ENCODE results near the gene ARHGAP22.

ARHGAP22 gene

GRCh38 chr10:48496831-48497779 lies 107.8 kb downstream of the ARHGAP22 start:
- no peak for DNase-seq (ENCODE audit: low spot score)

DNA sequence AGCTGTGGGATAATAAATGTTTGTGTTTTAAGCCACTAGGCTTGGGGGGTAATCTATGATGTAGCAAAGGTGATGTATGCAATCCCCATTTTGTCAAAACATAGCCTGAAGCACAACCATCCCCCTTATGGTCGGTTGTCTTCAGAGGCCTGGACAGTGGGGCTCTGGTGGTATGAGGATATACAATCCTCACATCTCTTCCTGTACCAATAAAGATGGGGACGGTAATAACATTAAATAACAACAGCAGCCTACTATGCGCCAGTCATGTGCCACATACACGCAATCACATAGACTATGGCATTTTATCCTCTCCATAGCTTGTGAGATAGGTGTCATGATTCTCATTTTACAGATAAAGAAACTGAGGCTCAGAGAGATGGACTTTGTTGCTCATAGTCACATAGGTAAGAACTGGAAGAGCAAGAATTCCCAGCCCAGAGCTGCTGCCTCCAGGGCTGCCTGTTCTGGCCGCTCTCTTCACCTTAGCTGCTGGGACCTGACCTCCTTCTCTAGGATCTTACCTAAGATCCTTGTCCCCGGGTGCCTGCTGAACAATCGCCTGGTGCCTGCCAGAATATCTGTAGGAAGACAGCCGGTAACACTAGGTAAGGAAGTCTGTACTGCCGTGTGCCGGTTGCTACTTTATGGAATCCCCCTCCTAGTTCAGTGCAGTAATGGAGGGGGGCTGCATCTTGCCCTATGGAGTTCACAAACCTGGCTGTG lies 108.6 kb downstream of the ARHGAP22 start:
- DNase-seq (ENCODE audit: low spot score): no peak

DNA sequence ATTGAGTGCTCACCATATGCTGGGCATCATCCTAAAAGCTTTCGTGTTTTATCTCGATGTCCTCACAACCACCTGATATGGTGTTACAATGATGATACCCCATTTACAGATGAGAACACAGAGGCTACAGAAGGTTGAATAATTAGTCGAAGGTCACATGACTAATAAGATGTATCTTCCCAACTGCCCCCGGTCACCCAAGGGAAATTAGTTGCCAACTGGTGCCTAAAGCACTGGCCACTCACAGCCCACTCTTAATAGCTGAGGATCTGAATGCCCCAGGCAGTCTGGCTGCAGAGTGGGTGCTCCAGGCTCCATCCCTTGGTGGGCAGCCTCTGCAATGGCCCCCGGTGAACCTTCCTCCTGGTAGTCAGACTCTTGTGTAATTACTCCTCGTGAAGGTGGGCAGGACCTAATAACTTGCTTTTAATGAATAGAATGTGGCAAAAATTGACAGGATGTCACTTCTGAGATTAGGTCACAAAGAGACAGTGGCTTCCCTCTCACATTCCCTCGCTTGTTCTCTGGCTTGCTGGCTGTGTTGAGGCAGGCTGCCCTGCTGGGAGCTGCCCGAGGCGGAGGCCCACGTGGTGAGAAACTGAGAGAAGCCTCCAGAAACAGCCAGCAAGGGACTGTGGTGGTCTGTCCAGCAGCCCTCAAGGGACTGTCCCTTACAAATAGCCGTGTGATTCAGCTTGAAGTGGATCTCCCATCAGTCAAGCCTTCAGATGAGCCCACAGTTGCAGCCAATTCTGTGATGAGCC lies 109.4 kb downstream of the ARHGAP22 start:
- DNase-seq (ENCODE audit: low spot score): no peak

DNA sequence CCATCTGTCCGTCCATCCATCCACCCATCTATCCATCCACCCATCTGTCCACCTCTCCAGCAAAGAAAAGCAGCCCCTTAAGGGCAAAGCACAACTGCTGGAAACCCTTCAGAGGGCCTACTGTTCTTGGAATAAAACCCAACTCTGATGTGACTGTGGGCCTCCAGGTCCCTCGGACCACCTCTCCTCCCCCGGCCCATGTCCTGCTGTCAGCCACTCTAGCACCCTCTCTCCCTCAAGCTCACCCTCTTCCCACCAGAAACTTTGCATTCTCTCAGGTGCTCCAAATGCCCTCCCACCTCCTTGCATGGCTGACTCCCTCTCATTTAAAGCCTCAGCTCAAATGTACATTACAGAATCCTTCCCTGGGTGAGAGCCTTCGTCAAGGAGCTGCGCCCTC lies 110.3 kb downstream of the ARHGAP22 start:
- DNase-seq (ENCODE audit: low spot score): no peak

GRCh38 chr10:48494073-48494472 lies 110.8 kb downstream of the ARHGAP22 start:
- DNase-seq (ENCODE audit: low spot score): no peak

GRCh38 chr10:48493083-48493871 lies 111.6 kb downstream of the ARHGAP22 start:
- DNase-seq (ENCODE audit: low spot score): no peak

DNA sequence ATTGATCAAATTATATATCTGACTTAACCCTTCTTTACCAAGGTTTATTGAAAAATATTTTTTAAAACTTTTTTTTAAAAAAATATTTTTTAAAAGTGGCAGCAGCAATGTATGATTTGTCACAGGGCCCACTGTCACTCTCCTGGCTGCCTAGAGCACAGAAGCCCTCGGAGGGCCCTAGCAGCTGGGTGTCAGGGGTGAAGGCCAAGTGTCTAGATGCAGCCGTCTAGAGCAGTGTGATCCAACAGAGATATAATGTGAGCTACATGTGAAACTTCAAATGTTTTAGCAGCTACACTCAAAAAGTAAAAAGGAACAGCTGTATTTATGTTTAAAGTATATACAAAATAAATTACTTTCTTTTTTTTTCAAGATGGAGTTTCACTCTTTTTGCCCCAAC lies 112.7 kb downstream of the ARHGAP22 start:
- no peak for DNase-seq (ENCODE audit: low spot score)

DNA sequence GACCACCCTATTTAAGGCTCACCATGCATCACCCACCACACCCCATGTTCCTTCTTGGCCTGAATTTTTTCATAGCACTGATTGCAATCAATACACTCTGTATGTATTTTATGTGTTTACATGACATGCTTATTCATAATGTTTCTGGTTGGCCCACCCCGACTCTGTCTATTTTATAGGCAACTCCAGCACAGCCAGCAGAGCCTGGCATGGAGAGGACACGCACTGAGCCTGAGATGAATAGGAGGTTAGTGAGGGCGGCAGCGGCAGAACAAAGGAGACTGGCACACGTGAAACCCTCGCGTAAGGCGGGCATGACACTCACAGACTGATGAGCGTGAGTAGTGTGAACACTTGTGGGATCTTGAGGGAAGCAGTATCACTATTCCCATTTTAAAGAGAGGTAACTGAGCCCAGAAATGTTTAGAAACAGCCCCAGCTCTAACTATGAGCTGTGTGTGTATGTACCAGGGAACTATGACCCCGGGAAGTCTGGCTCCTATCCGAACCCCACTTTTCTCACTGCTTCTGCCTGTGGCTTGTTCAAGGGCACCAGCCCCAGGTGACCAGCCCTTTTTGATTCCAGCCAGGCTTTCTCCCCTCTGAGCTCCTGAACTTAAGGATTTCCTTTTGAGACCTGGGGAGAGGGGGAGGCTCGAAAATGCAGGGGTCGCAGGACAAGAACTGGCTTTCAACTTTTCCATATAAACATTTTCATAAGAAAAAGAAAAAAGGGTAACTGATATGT lies 113.3 kb downstream of the ARHGAP22 start:
- no peak for DNase-seq (ENCODE audit: low spot score)

- DNase-seq (ENCODE audit: low spot score): no peak
These were observed 113.9 kb downstream of the ARHGAP22 start for GRCh38 chr10:48490946-48491345.

DNA sequence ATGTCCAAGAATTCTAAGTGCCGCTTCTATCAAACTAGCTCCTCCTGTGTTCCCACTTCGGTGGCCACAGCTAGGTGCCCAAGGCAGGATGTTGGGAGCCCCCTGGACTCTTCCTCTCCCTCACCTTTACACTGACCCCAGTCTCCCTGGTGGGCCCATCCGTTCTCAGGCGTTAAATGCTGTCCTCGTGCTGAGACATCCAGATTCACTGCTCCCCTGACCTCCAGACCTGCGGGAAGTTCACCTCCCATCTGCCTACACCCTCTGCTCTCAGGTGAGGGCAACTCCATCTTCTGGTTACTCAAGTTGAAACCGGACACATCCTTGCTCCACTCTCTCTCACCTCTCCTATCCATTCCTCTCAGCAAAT lies 114.3 kb downstream of the ARHGAP22 start:
- no peak for DNase-seq (ENCODE audit: low spot score)

- DNase-seq (ENCODE audit: low spot score): no peak
These were observed 115.8 kb downstream of the ARHGAP22 start for GRCh38 chr10:48489099-48489498.

DNA sequence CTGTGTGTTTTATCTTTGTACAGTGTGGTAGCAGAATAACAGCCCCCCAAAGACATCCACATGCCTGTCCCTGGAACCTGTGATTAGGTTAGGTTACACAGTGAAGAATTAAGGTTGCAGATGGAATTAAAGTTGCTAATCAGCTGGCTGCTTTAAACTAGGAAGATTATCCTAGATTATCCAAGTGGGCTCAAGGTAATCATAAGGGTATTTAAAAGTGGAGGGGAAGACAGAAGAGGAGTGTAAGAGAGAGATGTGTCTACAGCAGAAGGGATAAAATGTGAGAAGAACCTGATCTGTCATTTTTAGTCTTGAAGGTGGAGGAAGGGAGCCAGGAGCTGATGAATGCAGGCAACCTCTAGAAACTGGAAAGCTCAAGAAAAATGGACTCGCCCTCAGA lies 117.6 kb downstream of the ARHGAP22 start:
- DNase-seq (ENCODE audit: low spot score): no peak

DNA sequence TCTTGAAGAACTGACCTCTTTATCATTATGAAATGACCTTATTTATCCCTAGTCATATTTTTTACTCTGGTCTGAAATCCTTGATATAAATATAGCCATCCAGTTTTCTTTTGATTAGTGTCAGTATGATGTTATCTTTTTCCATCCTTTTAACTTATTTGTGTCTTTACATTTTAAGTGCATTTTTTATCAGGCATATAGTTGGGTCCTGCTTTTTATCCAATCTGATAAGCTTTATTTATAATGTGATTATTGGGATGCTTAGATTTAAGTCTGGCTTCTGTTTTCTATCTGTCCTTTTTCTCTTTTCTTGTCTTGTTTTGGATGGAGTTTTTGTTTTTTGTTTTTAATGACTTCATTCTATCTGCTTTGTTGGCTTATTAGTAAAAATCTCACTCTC lies 119.2 kb downstream of the ARHGAP22 start:
- no peak for DNase-seq (ENCODE audit: low spot score)

DNA sequence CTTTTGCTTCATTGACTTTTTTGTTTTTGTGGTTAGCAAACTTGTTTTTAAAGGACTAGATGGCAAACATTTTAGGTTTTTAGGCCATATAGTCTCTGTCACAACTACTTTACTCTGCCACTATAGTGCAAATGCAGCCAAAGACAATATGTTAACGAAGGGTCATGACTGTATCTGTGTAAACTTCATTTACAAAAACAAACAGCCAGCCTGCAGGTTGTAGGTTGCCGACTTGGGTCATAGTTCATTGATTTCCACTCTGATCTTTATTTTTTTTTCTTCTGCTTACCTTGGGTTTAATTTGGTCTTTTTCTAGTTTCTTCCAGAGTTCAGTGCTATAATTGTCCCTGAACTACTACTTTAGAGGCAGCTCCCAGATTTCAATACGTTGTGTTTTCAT lies 120.0 kb downstream of the ARHGAP22 start:
- DNase-seq (ENCODE audit: low spot score): no peak

GRCh38 chr10:48482207-48482606 lies 122.7 kb downstream of the ARHGAP22 start:
- DNase-seq (ENCODE audit: low spot score): no peak

- DNase-seq (ENCODE audit: low spot score): no peak
These were observed 123.5 kb downstream of the ARHGAP22 start for GRCh38 chr10:48481385-48481784.

DNA sequence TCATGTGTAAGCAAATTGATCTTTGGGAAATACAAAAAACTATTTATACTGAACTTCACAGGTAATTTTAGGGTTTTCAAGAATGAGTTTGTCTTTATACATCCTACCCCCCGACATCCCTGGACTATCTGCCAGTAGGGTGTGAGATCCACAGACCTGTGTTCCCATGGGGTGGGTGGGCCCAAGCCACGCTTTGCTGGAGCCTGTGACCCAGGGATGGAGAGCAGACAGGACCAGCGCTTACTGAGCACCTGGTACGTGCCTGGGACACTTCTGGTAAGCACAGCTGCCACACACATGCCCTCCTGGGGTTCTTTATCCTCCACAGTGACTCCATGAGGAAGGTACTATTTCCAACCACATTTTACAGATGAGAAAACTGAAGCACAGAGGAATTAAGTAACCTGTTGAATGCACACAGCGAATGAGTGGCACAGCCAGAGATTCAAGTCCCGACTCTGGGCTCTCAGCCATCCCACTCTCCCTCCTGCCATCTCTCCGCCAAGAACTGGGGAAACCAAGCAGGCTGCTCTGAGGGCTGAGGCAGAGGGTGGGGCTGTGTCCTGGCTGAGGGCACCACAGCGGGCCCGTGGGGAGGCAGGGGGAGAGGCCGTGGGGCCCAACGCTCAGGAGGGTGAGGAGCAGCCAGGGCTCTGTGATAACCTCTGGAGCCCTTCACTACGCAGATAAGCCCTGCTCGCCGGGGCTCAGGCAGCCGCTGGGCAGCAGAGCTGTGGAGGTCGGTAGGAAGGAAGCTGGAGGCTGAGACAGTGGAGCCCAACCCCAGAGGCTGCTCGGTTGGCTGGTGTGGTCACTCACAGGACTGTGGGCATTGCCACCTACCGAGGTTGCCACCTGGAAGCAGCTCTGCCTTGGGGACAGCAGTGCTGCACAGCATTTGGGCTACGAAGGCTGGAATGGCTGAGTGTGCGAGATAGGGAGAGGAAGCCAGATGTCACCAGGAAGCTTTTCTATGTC lies 124.2 kb downstream of the ARHGAP22 start:
- no peak for DNase-seq (ENCODE audit: low spot score)

DNA sequence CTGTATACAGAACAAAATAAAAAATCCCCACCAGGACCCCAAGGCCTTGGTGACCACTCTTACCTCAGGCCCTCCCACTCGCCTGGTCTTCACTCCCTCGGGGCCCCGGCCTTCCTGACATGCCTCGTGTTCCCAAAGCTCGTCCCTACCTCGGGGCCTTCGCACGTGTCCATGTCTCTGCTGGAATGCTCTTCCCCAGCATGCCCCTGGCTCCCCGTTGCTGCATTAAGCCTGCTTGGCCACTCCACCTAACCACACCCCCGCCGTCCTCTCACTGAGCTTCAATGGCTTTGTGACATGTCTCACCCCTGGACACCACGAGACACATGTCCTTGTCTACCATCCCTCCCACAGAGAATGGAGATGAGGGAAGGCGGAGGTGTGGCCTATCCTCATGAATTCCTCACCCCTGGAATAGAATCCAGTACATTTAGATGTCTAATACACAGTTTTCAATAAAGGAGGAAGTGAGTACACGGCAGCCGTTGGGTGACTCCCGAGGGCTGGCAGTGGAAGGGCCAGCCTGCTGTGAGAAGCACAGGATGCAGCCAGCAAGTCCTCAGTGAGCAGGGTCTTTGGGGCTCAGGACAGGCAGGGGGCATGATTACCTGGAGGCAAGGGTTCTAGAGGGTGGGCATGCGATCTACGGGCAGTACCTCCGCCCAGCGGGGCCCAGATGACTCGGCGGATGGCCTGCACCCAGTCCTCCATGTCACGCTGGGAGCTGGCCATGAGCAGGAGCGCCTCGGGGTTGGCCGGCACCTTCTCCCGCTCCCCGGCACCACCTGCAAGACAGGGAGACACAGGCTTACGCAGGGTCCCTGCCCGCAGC lies 125.7 kb downstream of the ARHGAP22 start:
- no peak for DNase-seq (ENCODE audit: low spot score)

- no peak for DNase-seq (ENCODE audit: low spot score)
These were observed 126.4 kb downstream of the ARHGAP22 start for GRCh38 chr10:48478469-48478868.

Data from cerebellar cortex (tissue), 1 donor.